Stimulated activated effector memory CD8-positive, alpha-beta T cell treated with anti-CD3 and anti-CD28 coated beads, Interleukin-12 subunit alpha, Interleukin-12 subunit beta, amount 100 ng/mL, for 72 hours (primary cell): Measurements from ENCODE around the gene RTL10.

Experiments used
- ATAC-seq: fragments of 150-1000 bp; cut with Tn5 transposase; 2 replicates; pipeline ENCODE4 v1.10.0; 2021
- DNase-seq, 2 donors: peaks; one replicate each; pipeline ENCODE4 v3.0.0; 2021 to 2022; ENCODE audit warnings: low spot score in 2 of 2
- H3K27ac Mint-ChIP-seq: one replicate; pipeline ENCODE4 v1.8.0; 2022; ENCODE audit warnings: mild to moderate bottlenecking, mixed read lengths
- H3K36me3 Mint-ChIP-seq: one replicate; pipeline ENCODE4 v1.8.0; 2022; ENCODE audit warnings: mild to moderate bottlenecking, mixed read lengths
- H3K4me1 Mint-ChIP-seq: one replicate; pipeline ENCODE4 v1.8.0; 2022; ENCODE audit warnings: mixed read lengths
- H3K4me3 Mint-ChIP-seq: one replicate; pipeline ENCODE4 v1.8.0; 2022; ENCODE audit warnings: mild to moderate bottlenecking, mixed read lengths
- H3K9me3 Mint-ChIP-seq: one replicate; pipeline ENCODE4 v1.8.0; 2022; ENCODE audit warnings: mixed read lengths

Gene RTL10, protein sequence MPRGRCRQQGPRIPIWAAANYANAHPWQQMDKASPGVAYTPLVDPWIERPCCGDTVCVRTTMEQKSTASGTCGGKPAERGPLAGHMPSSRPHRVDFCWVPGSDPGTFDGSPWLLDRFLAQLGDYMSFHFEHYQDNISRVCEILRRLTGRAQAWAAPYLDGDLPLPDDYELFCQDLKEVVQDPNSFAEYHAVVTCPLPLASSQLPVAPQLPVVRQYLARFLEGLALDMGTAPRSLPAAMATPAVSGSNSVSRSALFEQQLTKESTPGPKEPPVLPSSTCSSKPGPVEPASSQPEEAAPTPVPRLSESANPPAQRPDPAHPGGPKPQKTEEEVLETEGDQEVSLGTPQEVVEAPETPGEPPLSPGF

DNA sequence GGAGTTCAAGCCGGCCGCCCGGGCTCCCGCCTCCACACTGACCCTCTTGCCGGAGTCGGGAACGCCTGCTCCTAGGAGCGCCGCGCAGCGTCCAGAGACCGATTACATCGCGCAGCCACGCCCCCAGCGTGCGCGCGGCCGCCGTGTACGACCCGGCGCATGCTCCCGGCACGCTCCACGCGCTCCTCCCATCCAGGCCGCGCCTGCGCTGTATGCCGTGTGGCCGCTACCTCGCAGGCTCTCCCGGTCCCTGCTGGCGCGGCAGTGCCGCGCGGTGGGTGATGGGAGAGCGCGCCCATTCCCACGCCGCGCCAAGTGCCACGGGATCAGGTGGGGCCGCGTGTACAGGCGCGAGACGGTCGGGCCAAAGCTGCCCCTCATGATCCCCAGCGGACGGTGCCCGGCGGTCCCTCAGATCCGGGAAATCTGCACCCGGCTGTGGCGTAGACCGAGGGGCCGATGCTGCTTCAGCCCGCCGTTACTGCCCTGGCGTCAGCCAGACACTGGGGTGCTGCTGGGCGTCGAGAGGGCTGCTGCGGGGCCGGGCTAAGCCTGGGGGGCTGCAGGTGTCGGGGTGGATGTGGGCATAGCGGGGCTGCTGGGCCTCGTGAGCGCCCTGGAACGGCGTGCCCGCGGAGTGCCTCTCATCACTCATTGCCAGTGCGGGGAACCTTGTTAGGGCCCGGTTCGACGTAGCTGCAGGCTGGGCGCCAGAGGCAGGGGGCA lies at the start of gene RTL10, which contains the start of gene GNB1L:
RTL10 (minus strand) TSS at position 97 of the 726 bp plus-strand sequence. CDS start 2,613 bp downstream, outside the sequence.
GNB1L (minus strand) TSS at position 97 of the 726 bp plus-strand sequence. CDS start 33,519 bp downstream, outside the sequence.
- peak; percentile 94 to 97 for DNase-seq
- Mint-ChIP-seq H3K9me3 (no peaks in the 10 kb centered on the region), H3K36me3 (peaks cover 19% of the 10 kb centered on the region), H3K4me3 (peak within 1 kb of the TSS; percentile 98), H3K4me1 (peaks cover 47% of the 10 kb centered on the region), H3K27ac (peak within 1 kb of the TSS; percentile 96)
- peak; percentile 93 for ATAC-seq

DNA sequence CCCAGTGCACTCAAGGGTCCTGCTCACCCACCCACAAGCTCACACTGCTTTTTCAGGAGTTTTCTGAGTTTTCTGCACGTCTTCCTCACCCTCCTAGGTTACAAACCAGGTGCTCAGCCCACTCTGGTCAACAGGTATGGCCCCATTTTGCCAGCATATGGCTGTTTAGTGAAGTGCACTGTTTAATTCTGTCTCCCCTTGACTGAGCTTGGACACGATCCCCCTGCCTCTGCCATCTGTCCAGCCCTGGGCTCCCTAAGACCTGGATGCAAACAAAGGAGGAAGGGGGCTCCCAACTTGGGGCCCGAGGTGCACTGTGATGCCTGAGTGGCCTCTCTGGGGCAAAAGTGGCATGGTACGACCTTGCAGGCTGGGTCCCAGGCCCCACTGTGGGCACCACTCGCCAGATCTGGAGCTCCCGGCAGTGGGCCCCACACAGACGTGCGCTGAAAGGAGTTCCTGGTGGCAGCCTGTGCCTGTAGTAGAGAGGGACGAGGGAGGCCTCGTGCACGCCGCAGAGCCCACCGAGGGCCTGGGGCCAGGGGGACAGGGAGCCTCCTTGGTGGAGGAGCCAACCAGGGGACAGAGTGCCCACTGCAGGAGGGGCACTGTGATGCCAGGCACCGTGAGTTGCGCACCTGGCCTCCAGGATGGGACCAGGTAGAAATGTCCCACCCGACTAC lies 49.6 kb upstream of the RTL10 start:
- Mint-ChIP-seq H3K36me3 (no peaks in the 10 kb centered on the region), H3K4me3 (no peak overlapping the region), H3K27ac (no peak overlapping the region), H3K4me1 (peaks cover 1% of the 10 kb centered on the region), H3K9me3 (no peaks in the 10 kb centered on the region)
- no peak for DNase-seq
- ATAC-seq: no peak

DNA sequence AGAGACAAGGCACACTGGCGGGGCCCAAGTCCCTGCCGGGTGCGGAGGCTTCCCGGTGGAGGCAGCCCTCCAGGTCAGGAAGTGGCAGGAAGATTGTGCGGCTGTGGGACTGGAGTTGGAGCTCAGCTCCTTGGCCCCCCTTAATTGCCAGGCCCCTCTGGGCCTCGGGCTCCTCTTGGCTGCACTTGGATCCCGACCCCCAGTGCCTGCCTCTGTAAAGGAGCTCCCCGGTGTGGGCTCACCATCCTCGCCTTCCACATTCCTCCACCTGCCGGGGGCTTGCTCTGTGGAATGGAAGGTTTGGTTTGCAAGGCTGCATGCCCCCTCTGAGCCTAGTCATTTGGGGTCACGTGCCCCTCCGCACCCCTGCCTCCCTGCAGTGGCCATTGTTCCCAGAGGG lies 48.8 kb upstream of the RTL10 start:
- Mint-ChIP-seq H3K9me3 (no peaks in the 10 kb centered on the region), H3K36me3 (no peaks in the 10 kb centered on the region), H3K4me1 (no peaks in the 10 kb centered on the region), H3K4me3 (no peak overlapping the region), H3K27ac (no peak overlapping the region)
- DNase-seq: no peak
- ATAC-seq: no peak

DNA sequence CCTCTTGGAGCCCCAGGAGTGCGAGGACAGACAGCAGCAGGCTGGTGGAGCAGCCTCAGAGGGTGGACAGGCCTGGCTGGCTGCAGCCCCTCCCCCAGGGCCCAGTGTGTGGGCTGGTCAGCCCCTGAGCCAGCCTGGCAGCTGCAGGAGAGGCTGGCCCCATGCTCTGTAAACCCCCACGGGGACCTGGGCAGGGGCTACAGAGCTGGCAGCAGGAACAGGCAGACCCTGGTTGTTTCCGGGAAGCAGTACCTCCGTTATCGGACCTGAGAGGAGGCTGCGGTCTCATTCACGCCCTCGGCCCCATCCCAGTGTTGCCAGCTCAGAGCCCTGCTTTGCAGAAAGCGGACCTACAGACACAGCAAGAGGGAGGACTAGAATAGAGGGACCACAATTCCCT lies 48.4 kb upstream of the RTL10 start:
- H3K36me3 Mint-ChIP-seq: no peaks in the 10 kb centered on the region
- no peak for ATAC-seq
- no peak for DNase-seq
- no peak overlapping the region for H3K4me3 Mint-ChIP-seq
- no peaks in the 10 kb centered on the region for H3K4me1 Mint-ChIP-seq
- no peaks in the 10 kb centered on the region for H3K9me3 Mint-ChIP-seq
- no peak overlapping the region for H3K27ac Mint-ChIP-seq

DNA sequence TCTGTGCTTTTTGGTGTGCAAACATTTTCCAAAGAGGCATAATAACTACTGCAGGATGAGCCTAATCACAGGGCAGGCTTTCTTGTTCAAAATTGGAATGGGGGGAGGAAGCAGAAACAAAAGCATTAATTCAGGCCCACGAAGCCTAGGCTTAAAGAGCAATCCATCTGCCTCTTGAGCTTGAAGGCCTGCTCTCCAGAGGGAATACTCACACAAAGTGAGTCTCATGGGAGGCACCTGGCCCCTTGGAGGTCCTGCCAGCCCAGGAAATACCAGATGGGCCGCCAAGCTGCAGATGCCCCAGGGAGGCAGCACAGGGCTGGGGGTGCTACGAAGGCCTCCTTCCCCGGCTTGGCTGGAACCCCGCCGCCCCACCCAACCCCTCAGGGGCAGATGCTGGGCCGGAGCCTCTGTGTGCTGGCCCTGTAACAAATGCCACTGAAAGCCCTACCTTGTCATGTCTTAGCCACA lies 47.6 kb upstream of the RTL10 start:
- H3K4me3 Mint-ChIP-seq: no peak overlapping the region
- H3K9me3 Mint-ChIP-seq: no peaks in the 10 kb centered on the region
- no peak for ATAC-seq
- H3K4me1 Mint-ChIP-seq: no peaks in the 10 kb centered on the region
- H3K27ac Mint-ChIP-seq: no peak overlapping the region
- DNase-seq: no peak
- no peaks in the 10 kb centered on the region for H3K36me3 Mint-ChIP-seq

DNA sequence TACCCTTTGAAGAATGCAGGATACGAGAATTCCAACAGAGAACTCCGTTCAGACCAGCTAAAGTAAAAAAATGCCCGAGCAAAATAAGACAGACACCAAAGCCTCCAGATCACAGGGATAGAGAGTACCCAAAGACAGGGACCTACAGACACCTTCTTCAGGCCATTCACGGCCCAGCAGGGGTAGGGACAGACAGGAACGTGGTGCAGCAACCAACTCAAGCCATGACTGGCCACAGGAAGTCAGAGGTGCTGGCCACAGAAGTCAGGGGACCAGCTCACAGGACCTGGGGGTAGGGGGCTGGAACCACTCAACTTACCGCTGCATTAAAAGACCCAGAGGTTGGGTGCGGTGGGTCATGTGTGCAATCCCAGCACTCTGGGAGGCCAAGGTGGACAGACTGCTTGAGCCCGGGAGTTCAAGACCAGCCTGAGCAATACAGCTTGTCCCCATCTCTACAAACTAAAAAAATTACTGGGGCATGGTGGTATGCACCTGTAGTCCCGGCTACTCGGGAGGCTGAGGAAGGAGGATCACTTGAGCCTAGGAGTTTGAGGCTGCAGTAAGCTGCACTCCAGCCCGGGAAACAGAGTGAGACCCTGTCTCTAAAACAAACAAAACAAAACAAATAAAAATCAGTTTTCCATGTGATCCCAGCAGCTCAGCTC lies 47.0 kb upstream of the RTL10 start:
- Mint-ChIP-seq H3K36me3 (no peaks in the 10 kb centered on the region), H3K27ac (no peak overlapping the region), H3K4me1 (no peaks in the 10 kb centered on the region), H3K4me3 (no peak overlapping the region), H3K9me3 (no peaks in the 10 kb centered on the region)
- DNase-seq: no peak
- no peak for ATAC-seq

DNA sequence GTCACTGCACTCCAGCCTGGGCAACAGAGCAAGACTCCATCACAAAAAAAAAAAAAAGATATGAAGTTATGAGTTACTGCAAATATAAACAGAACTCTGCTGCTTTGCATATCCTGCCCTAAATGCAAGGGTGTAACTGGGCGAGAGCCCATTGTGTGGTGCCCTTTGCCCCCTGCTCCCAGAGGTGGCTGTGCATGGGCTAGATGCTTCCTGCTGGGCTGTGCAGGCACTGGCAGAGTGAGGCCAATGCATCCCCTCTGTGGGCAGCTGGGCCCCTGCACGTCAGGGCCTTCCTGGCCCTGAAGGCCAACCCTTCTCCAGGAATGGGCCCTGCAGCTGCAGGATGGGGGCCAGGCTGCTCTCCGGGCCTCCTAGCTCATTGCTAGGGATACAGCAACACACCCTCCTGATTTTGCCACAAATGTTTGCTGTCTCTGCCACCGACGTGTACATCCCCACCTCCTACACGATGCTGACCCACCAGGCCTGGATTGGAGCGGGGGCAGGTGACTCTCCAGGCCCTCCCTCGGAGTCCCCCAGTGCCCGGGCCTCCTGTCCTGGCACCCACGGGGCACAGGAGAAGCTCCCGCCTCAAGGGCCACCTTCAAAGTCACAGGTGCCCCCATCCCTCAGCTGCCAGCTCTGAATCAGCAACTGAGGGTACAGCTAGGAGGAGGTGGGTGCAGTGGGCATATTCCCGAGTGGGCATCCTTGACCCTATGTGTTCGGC lies 46.2 kb upstream of the RTL10 start:
- Mint-ChIP-seq H3K4me1 (no peaks in the 10 kb centered on the region), H3K4me3 (no peak overlapping the region), H3K27ac (no peak overlapping the region), H3K9me3 (no peaks in the 10 kb centered on the region), H3K36me3 (no peaks in the 10 kb centered on the region)
- ATAC-seq (no peak), DNase-seq (no peak)

DNA sequence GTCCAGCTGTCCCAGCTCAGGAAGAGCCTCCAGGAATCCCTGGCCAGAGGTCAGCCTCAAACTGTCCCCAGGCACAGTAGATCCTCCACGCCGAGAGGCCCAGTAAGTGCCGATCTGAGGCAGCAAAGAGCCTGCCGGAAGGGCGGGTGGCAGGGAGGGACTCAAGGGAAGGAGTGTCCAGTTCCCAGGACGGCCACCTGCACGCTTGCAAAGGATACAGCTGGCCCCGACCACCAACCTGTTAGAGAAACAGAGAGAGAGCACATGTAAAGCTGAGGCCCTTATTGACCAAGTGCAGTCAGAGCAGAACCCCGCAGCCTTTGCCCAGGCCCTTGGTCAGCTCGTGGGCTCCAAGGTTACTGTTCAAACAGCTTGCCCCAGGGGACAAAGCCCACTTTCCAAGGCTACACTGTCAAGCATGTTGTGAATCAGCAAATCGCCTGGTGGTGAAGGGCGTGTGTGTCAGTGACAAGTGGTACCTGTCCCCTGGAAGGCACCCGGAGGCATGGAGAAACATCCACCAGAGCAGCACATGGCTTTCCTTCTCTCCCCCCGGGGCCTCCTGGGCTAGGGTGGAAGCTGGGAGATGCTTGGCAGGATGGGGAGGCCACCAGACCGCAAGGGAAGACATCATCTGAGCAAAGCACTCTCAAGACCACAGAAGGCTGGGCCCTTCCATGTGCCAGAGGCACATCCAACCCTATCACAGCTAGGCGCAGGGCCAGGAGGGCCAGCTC lies 44.3 kb upstream of the RTL10 start:
- H3K4me3 Mint-ChIP-seq: no peak overlapping the region
- no peaks in the 10 kb centered on the region for H3K36me3 Mint-ChIP-seq
- ATAC-seq: no peak
- no peaks in the 10 kb centered on the region for H3K9me3 Mint-ChIP-seq
- H3K4me1 Mint-ChIP-seq: no peaks in the 10 kb centered on the region
- no peak for DNase-seq
- no peak overlapping the region for H3K27ac Mint-ChIP-seq

DNA sequence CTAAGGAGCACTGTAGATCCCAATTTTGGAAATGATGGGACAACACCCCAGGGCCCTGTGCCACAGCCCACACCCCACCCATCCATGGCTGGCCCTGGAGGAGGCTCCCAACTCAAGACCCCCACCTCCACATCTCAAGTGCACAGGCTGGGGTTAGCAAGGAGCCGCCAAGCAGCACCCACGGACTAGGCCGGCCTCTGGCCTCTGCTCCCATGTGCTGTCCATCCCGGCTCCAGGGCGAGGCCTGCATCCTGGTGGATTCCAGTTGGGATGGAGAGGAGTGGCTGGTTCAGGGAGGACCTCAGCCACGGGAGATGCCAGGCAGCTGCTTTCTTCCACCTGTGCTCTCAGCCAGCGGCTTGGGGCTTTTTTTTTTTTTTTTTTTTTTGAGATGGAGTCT lies 43.5 kb upstream of the RTL10 start:
- H3K36me3 Mint-ChIP-seq: no peaks in the 10 kb centered on the region
- DNase-seq (no peak), ATAC-seq (no peak)
- peaks cover under 1% of the 10 kb centered on the region for H3K4me1 Mint-ChIP-seq
- no peak overlapping the region for H3K27ac Mint-ChIP-seq
- H3K4me3 Mint-ChIP-seq: no peak overlapping the region
- H3K9me3 Mint-ChIP-seq: no peaks in the 10 kb centered on the region

DNA sequence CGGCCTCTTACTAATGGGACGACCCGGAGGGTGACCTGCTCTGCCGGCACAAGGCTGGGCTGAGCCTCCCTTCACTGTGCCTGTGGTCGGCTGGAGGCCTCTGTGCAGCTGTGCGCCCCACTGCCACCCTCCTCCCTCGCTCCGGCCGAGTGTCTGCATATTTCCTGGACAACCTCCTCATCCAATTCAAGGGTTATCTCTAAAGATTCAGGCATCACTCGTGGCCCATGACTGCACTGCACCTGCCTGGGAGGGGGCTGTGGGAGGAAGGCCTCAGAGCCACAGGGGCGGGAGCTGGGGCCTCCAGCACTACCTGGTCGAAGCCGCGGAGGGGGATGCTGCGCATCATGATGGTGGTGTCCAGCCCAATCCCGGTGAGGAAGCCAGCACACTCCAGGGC lies 43.1 kb upstream of the RTL10 start:
- Mint-ChIP-seq H3K36me3 (no peaks in the 10 kb centered on the region), H3K9me3 (no peaks in the 10 kb centered on the region), H3K27ac (peak overlapping the region; percentile 54), H3K4me3 (no peak overlapping the region), H3K4me1 (peaks cover 5% of the 10 kb centered on the region)
- DNase-seq (no peak), ATAC-seq (no peak)

DNA sequence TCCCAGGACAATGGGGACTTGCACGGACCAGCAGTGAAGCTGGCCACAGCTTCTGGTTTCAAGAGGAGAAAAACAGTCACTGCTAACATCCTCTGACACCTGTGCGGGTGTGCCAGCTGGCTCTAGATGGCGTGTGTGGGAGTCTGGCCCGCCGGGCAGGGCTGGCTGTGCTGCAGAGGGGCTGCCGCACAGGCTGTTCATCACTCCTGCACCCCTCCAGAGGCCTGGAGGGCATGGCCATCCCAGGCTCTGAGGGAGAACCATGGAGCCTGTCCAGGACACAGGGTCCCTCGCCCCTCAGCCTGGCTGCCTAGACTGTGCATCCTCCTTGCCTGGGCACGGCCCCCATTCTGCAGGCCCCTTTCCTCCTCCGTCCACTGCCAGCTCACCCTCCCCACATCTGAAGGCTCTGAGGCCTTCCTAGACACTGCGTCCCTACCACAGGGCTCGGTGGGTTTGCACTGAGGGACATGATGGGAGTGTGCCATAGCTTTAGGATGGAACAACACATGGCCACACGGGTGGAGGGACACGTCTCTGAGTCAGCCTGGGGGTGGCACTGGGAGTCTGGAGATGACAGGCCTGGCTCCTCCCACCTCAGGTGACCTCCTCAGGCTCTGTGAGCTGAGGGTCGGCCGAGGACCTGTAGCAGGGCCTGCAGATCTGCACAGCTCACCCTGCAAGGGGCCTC lies 42.1 kb upstream of the RTL10 start:
- ATAC-seq (no peak), DNase-seq (no peak)
- Mint-ChIP-seq H3K4me1 (peaks cover 14% of the 10 kb centered on the region), H3K36me3 (no peaks in the 10 kb centered on the region), H3K9me3 (no peaks in the 10 kb centered on the region), H3K4me3 (no peak overlapping the region), H3K27ac (peak overlapping the region; percentile 54)

DNA sequence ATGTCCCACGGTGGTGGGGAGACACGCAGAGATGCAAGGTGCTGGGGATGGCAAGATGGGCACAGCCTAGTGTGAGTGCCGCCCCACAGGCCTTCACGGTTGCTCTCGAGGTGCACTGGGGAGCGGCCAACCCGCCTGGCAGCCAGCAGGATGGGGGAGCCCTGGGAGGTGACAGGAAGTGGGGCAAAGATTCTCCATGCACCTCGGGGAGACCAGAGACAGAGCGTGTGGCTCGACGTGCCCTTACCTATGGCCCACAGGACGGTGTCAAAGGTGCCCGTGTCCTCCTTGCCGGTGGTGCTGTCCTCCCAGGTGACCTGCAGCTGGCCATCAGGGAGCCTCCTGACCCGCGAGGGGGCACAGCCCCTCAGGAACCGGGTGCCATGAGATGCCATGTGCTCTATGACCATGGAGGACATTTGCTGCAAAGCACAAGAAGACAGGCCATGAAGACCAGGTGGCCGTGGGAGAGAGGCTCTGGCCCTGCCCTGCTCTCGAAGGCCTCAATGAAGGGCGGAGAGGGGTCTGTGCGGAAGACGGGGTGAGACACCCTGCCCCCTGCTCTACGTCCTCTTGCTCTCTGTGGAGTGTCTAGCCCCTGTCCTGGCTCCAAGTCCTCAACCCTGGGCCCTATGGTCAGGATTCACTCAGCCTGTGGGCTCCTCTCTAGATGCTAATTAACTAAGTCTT lies 40.6 kb upstream of the RTL10 start:
- H3K4me3 Mint-ChIP-seq: no peak overlapping the region
- ATAC-seq (no peak), DNase-seq (no peak)
- no peaks in the 10 kb centered on the region for H3K36me3 Mint-ChIP-seq
- H3K9me3 Mint-ChIP-seq: no peaks in the 10 kb centered on the region
- H3K4me1 Mint-ChIP-seq: peaks cover 25% of the 10 kb centered on the region
- H3K27ac Mint-ChIP-seq: no peak overlapping the region

DNA sequence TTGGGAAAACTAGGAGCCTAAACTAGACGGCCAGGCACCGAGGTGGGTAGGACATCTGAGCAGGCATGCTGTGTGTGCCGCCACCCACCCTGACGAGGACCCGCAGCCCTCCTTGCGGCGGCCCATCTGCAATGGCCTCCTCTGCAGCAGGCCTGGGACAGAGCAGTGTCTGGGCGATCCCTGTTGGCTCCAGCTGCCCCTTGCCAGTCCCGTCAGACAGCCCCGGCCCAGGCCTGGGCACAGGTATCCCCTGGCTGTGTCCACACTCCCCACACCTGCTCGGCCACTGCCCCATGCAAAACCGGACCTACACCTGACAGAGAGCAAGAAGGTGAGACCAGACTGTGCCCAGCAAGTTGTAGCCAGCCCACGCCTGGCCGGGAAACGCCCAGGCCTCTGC lies 38.7 kb upstream of the RTL10 start:
- H3K9me3 Mint-ChIP-seq: no peaks in the 10 kb centered on the region
- no peak overlapping the region for H3K27ac Mint-ChIP-seq
- peaks cover 25% of the 10 kb centered on the region for H3K4me1 Mint-ChIP-seq
- ATAC-seq (no peak), DNase-seq (no peak)
- no peaks in the 10 kb centered on the region for H3K36me3 Mint-ChIP-seq
- H3K4me3 Mint-ChIP-seq: no peak overlapping the region
